CD4-positive, alpha-beta T cell treated with Interleukin-17A for 4 hours (primary cell): ENCODE data around the gene CACNA1C.
A peak's percentile ranks its signal among the peaks of the same experiment; 100 is the strongest.
"Not testable (repeated sequence)": the region's sequence is repeated elsewhere in the genome, so short reads cannot be mapped to it uniquely, and the experiment has no call there.

ENCODE experiments used
- DNase-seq: peaks from one replicate; pipeline ENCODE4 v3.0.0-alpha.2; 2020; ENCODE audit warnings: mixed read lengths

The CACNA1C gene

GRCh38 chr12:2684026-2684325 is 631.2 kb downstream of the CACNA1C start:
- DNase-seq: not testable (repeated sequence)

GRCh38 chr12:2685620-2686279 is 633.0 kb downstream of the CACNA1C start:
- not testable (repeated sequence) for DNase-seq

- DNase-seq: no peak
Observed at GRCh38 chr12:2686280-2686646, 633.5 kb downstream of the CACNA1C start.

- no peak for DNase-seq
Observed at GRCh38 chr12:2687058-2687457, 634.3 kb downstream of the CACNA1C start.

GRCh38 chr12:2687726-2688125 is 634.9 kb downstream of the CACNA1C start:
- no peak for DNase-seq

- DNase-seq: no peak
Observed at GRCh38 chr12:2688381-2688931, 635.7 kb downstream of the CACNA1C start.

GRCh38 chr12:2689393-2689792 is 636.6 kb downstream of the CACNA1C start:
- DNase-seq: no peak

- DNase-seq: no peak
Observed at GRCh38 chr12:2689879-2690278, 637.1 kb downstream of the CACNA1C start.

GRCh38 chr12:2690348-2691005 is 637.7 kb downstream of the CACNA1C start:
- no peak for DNase-seq

- peak; percentile 71 for DNase-seq
Observed at GRCh38 chr12:2691006-2691344, 638.2 kb downstream of the CACNA1C start.

GRCh38 chr12:2691345-2692071 is 638.7 kb downstream of the CACNA1C start:
- peak; percentile 61 for DNase-seq

- DNase-seq: peak; percentile 44
Observed at GRCh38 chr12:2692080-2692479, 639.3 kb downstream of the CACNA1C start.

- DNase-seq: peak; percentile 21
Observed at GRCh38 chr12:2693244-2693860, 640.6 kb downstream of the CACNA1C start.

- no peak for DNase-seq
Observed at GRCh38 chr12:2693980-2694610, 641.3 kb downstream of the CACNA1C start.

- DNase-seq: no peak
Observed at GRCh38 chr12:2696136-2696535, 643.3 kb downstream of the CACNA1C start.

- DNase-seq: no peak
Observed at GRCh38 chr12:2697057-2697800, 644.4 kb downstream of the CACNA1C start.

GRCh38 chr12:2698566-2698965 is 645.8 kb downstream of the CACNA1C start:
- no peak for DNase-seq

GRCh38 chr12:2710701-2711100 is 657.9 kb downstream of the CACNA1C start:
- no peak for DNase-seq

- DNase-seq: no peak
Observed at GRCh38 chr12:2719392-2719791, 666.6 kb downstream of the CACNA1C start.

GRCh38 chr12:2722806-2723205 is 670.0 kb downstream of the CACNA1C start:
- no peak for DNase-seq

- no peak for DNase-seq
Observed at GRCh38 chr12:2732290-2732689, 679.5 kb downstream of the CACNA1C start.
